ENCODE data around the gene TRAIP. TPM values are rescaled to one million over a fixed set of nuclear protein-coding genes. Genes with fewer than 3 reads are reported as not detected.
A peak's percentile ranks its signal among the peaks of the same experiment; 100 is the strongest.
"Not testable (repeated sequence)": the region's sequence is repeated elsewhere in the genome, so short reads cannot be mapped to it uniquely, and the experiment has no call there.

Gene TRAIP, protein sequence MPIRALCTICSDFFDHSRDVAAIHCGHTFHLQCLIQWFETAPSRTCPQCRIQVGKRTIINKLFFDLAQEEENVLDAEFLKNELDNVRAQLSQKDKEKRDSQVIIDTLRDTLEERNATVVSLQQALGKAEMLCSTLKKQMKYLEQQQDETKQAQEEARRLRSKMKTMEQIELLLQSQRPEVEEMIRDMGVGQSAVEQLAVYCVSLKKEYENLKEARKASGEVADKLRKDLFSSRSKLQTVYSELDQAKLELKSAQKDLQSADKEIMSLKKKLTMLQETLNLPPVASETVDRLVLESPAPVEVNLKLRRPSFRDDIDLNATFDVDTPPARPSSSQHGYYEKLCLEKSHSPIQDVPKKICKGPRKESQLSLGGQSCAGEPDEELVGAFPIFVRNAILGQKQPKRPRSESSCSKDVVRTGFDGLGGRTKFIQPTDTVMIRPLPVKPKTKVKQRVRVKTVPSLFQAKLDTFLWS
- total RNA-seq: 2.6 TPM

DNA sequence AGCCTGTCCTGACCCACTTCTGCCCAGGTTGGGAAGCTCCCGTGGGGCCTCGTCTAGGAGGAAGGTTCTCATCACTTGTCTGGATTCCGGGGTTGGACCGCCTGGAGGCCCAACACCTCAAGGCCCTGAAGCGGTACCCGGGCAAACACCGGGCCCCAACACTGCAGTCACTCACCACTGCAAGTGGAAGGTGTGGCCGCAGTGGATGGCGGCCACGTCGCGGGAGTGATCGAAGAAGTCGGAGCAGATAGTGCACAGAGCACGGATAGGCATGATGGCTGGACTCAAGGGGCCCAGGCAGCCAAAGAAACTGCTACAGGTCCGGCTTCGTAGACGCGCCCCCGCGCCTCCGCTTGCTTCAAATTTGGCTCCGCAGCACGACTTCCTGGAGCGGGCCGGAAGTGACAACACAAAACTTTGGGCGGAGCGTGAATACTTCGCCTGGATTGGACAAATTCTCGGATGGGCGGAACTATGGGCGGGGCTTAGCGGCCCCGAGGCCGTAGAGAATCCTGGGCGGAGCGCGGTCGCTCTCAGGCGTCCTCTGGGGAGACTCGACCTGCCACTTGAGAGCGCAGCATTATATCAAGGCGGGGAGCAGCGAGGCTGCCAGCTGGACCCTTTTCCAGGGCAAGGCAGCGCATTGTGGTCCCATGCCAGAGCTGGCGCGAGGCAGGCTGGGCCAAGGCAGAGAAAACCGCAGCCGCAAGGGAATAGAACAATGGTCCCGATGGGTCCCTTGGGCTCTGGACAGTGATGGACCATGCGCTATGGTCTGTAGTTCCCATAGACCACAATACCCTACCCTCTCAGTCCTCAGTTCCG lies at the start of gene TRAIP:
Gene TRAIP (minus strand): TSS at position 384 of the 825 bp plus-strand sequence. CDS start 111 bp downstream, at position 273.
- Histone ChIP-seq H3K27ac (ENCODE audit: low read depth, low read length) (peak within 1 kb of the TSS; percentile 79), H3K27me3 (ENCODE audit: control insufficient read depth in 3 of 3, insufficient read depth in 3 of 3, low read length in 3 of 3) (no peaks in the 10 kb centered on the region), H3K9me3 (ENCODE audit: control insufficient read depth in 3 of 3, low read length in 3 of 3) (no peaks in the 10 kb centered on the region), H3K9ac (ENCODE audit: low read depth in 1 of 3, low read length in 3 of 3) (peak within 1 kb of the TSS; percentile 74 to 91 (median 81)), H3K4me3 (ENCODE audit: low read length in 3 of 3) (peak within 1 kb of the TSS; percentile 68 to 93 (median 84)), H3K4me1 (ENCODE audit: control insufficient read depth in 3 of 3, insufficient read depth in 3 of 3, low read length in 3 of 3) (peaks cover 10 to 16% (median 12%) of the 10 kb centered on the region in 3 donors), H3K36me3 (ENCODE audit: control insufficient read depth in 3 of 3, insufficient read depth in 3 of 3, low read length in 3 of 3) (no peaks in the 10 kb centered on the region)

DNA sequence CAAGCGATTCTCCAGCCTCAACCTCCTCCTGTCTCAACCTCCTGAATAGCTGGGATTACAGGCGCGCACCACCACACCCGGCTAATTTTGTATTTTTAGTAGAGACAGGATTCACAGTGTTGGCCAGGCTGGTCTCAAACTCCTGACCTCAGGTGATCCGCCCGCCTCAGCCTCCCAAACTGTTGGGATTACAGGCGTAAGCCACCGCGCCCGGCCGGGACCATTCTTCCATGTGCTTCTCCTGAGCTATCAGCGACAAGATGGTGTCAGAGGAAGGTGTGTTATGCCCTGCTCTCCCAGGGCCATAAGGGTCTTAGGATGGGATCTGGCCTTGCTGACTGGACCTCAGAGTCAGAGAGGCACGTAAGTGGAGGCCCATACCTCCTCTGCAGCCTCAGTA lies 48.1 kb upstream of the TRAIP start:
- H3K27ac ChIP-seq (ENCODE audit: low read depth, low read length); H3K9me3 ChIP-seq (ENCODE audit: control insufficient read depth in 3 of 3, low read length in 3 of 3); H3K27me3 ChIP-seq (ENCODE audit: control insufficient read depth in 3 of 3, insufficient read depth in 3 of 3, low read length in 3 of 3); H3K4me3 ChIP-seq (ENCODE audit: low read length in 3 of 3); H3K9ac ChIP-seq (ENCODE audit: low read depth in 1 of 3, low read length in 3 of 3): not testable (repeated sequence)
- Histone ChIP-seq H3K36me3 (ENCODE audit: control insufficient read depth in 3 of 3, insufficient read depth in 3 of 3, low read length in 3 of 3) (peaks cover 0 to 13% (median 9%) of the 10 kb centered on the region in 3 donors), H3K4me1 (ENCODE audit: control insufficient read depth in 3 of 3, insufficient read depth in 3 of 3, low read length in 3 of 3) (peaks cover 19 to 32% (median 22%) of the 10 kb centered on the region in 3 donors)

DNA sequence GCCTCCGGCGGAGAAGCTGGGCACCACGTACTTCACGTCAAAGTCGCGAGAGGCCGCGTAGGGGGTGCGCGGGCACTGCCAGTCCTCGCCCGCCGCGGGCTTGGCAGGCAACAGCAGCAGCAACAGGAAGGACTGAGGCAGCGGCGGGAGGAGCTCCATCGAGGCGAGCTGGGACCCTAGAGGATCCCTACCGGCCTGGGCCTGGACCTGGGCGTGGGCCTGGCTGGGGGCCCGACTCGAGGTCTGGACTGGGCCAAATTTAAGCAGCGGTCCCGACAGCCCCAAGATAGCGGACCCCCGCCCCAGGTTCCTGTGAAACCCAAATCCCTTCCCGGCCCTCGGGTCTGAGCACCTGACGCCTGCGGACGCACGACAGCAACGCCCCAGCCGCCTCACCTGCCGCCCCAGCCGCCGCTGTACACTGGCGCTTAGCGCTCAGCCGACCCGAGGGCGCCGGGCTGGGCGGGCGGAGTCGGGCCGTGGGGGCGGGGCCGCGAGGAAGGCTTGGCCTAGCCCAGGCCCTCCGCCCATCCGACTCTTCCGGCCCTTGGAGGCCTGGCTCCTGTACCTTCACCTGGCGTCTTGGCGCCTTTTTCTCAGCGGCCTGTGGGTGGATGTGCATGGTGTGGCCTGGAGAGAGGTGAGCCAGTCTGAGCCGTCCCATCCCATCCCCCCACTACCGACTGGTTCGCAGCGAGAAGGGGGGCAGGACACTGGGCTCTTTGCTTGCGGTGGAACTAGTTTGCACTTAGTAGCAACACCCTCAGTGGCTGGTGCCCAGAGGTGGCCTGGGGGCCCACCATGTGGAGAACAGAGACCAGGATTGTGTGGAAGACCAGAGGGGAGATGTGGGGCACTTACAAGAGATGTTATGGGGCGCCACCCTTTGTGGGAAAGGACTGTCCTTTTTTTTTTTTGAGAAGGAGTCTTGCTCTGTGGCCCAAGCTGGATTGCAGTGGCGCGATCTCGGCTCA lies 47.4 kb upstream of the TRAIP start, which contains the start of gene MST1R:
Gene MST1R (minus strand): TSS at position 423 of the 974 bp plus-strand sequence. CDS start 264 bp downstream, at position 159.
- peak within 1 kb of the TSS; percentile 56 to 68 (median 65) for H3K4me3 ChIP-seq (ENCODE audit: low read length in 3 of 3)
- H3K27ac ChIP-seq (ENCODE audit: low read depth, low read length): no peak within 1 kb of the TSS
- peaks cover 19 to 32% (median 22%) of the 10 kb centered on the region in 3 donors for H3K4me1 ChIP-seq (ENCODE audit: control insufficient read depth in 3 of 3, insufficient read depth in 3 of 3, low read length in 3 of 3)
- no peaks in the 10 kb centered on the region for H3K9me3 ChIP-seq (ENCODE audit: control insufficient read depth in 3 of 3, low read length in 3 of 3)
- no peaks in the 10 kb centered on the region for H3K27me3 ChIP-seq (ENCODE audit: control insufficient read depth in 3 of 3, insufficient read depth in 3 of 3, low read length in 3 of 3)
- H3K36me3 ChIP-seq (ENCODE audit: control insufficient read depth in 3 of 3, insufficient read depth in 3 of 3, low read length in 3 of 3): peaks cover 0 to 8% (median 2%) of the 10 kb centered on the region in 3 donors
- H3K9ac ChIP-seq (ENCODE audit: low read depth in 1 of 3, low read length in 3 of 3): peak within 1 kb of the TSS in 2 of 3 donors; percentile 23 to 45

DNA sequence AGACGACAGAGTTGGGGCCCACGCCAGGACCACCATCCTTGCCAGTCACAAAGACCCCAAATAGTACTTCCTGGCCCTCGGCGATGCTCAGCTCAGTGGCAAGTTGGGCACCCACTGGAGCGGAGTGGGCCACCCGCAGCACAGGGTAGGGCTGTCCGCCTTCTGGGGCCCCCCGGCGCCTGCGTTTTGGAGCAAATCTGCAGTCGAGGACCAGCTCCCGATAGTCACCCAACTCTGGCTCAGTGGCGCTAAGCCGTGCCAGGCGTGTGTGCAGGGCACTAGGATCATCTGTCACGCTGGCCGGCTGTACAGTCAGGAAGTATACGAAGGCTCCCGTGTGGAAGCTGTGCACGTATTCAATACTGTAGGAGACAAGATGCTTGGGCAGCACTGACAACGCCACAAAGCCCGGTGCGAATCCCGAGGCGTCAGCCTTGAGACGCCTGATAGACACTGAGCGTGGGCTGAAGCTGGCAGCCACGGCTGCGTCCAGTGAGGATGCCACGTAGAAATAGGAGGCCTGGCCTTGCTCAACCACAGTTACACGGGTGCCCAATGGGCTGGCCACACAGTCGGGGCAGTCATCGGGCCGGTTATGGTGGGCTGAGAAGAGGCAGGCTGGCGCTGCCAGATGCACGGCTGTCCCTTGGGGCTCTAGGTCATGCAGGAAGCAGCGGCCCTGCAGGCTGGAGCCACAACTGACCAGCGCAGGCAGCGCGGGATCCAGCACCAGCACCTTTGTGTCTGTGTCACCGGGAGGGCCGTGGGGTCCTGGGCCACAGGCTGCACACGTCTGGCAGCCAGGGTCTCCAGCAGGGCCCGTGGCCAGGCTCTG lies 46.4 kb upstream of the TRAIP start:
- H3K36me3 ChIP-seq (ENCODE audit: control insufficient read depth in 3 of 3, insufficient read depth in 3 of 3, low read length in 3 of 3): no peaks in the 10 kb centered on the region
- peak overlapping the region in 2 of 3 donors; percentile 38 to 65 for H3K4me3 ChIP-seq (ENCODE audit: low read length in 3 of 3)
- H3K9me3 ChIP-seq (ENCODE audit: control insufficient read depth in 3 of 3, low read length in 3 of 3): no peaks in the 10 kb centered on the region
- peaks cover 19 to 32% (median 22%) of the 10 kb centered on the region in 3 donors for H3K4me1 ChIP-seq (ENCODE audit: control insufficient read depth in 3 of 3, insufficient read depth in 3 of 3, low read length in 3 of 3)
- H3K27ac ChIP-seq (ENCODE audit: low read depth, low read length): no peak overlapping the region
- no peaks in the 10 kb centered on the region for H3K27me3 ChIP-seq (ENCODE audit: control insufficient read depth in 3 of 3, insufficient read depth in 3 of 3, low read length in 3 of 3)
- H3K9ac ChIP-seq (ENCODE audit: low read depth in 1 of 3, low read length in 3 of 3): peak overlapping the region in 1 of 3 donors; percentile 45

DNA sequence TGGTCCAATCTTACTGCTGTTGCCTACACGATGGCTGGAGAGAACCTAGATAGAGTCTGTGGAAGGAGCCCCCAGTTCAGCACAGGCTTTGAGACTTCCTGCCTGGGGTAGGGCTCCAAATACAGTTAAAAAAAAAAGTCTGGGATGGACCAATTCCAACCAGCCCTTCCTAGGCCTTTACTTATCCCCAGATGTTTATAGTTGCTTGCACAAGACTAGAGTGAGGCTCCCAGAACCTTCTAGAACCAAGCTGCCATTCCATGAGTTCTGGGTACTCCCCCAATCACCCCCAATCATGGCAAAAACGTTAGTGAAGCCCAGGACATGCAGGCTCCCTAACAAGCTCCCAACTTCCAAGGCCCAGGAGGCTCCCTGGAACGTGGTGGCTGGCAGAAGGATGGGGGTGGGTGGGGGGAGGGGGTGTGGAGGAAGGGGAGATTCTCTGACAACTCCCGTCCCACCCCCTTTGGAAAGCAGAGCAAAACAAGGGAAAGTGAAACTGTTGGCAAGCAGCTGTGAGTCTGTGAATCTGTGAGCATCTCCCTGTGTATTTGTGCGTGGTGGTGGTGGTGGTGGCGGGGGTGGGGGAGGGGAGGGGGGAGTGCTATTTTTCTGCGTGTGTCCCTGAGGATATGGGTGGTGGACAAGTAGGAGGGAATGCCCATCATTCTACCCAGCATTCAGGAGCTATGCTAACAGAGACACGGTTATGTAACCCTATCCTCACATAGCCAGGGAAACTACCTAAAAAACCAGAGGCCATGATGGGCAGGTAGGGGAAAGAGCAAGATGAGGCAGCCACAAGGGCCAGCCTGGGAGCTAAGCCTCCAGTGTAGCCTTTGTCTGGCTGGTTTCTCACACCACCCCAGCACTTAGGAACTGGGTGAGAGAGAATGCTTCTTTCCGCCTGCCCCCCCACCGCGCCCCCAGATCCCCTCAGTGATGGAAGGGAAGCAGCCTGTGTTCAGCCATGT lies 45.3 kb upstream of the TRAIP start:
- Histone ChIP-seq H3K4me1 (ENCODE audit: control insufficient read depth in 3 of 3, insufficient read depth in 3 of 3, low read length in 3 of 3) (peaks cover 19 to 32% (median 22%) of the 10 kb centered on the region in 3 donors), H3K9me3 (ENCODE audit: control insufficient read depth in 3 of 3, low read length in 3 of 3) (no peaks in the 10 kb centered on the region), H3K36me3 (ENCODE audit: control insufficient read depth in 3 of 3, insufficient read depth in 3 of 3, low read length in 3 of 3) (no peaks in the 10 kb centered on the region), H3K27ac (ENCODE audit: low read depth, low read length) (peak overlapping the region; percentile 58), H3K4me3 (ENCODE audit: low read length in 3 of 3) (no peak overlapping the region), H3K9ac (ENCODE audit: low read depth in 1 of 3, low read length in 3 of 3) (no peak overlapping the region), H3K27me3 (ENCODE audit: control insufficient read depth in 3 of 3, insufficient read depth in 3 of 3, low read length in 3 of 3) (no peaks in the 10 kb centered on the region)

DNA sequence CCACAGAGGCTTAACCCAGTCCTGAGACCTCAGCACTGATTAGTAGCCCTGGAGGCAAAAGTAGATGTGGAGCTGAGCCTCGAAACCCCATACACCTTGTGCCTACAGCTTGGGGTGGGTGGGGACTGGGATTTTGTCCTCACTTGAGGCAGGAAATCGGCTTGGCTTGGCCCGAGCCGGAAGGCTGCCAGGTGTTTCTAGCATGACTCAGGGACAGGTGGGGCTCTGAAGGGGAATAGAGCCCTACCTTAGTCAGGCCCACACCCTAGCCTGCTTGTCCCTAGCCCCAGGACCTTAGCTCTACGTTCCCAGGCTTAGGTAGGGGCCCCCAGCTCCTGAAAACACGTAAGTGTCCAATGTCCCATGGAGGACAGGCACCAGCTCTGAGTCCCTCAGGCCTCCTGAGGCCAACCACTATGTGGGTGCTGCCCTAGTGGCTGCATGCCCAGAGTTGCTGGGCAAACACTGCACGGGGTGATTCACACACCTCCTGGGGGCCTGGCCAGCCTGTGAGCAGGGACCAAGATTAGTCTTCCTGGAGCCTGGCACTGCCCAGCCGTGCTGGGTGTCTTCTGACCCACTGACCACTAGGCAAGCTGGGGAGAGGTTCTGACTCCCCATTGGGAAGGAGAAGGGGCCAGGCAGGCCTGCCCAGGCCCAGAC lies 44.3 kb upstream of the TRAIP start:
- no peaks in the 10 kb centered on the region for H3K27me3 ChIP-seq (ENCODE audit: control insufficient read depth in 3 of 3, insufficient read depth in 3 of 3, low read length in 3 of 3)
- no peak overlapping the region for H3K4me3 ChIP-seq (ENCODE audit: low read length in 3 of 3)
- H3K9ac ChIP-seq (ENCODE audit: low read depth in 1 of 3, low read length in 3 of 3): peak overlapping the region in 1 of 3 donors; percentile 16
- H3K9me3 ChIP-seq (ENCODE audit: control insufficient read depth in 3 of 3, low read length in 3 of 3): no peaks in the 10 kb centered on the region
- H3K36me3 ChIP-seq (ENCODE audit: control insufficient read depth in 3 of 3, insufficient read depth in 3 of 3, low read length in 3 of 3): no peaks in the 10 kb centered on the region
- peak overlapping the region; percentile 58 for H3K27ac ChIP-seq (ENCODE audit: low read depth, low read length)
- H3K4me1 ChIP-seq (ENCODE audit: control insufficient read depth in 3 of 3, insufficient read depth in 3 of 3, low read length in 3 of 3): peaks cover 13 to 22% (median 14%) of the 10 kb centered on the region in 3 donors

DNA sequence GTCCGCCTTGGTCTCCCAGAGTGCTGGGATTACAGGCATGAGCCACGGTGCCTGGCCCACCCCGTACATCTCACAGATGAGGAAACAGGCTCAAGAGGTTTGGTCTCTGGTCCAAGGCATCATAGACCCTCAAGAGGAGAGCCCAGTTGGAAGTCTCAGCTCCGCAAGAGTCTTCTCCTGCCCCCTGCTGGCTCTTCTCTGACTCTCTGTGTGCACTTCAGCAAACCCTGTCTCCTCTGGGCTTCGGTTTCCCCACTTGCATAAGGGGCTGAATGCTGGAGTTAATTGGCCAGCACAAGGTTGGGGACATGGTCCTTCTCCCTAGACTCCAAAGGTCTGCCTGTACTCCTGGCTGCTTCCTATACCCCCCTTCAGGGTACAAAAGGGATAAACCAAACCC lies 43.5 kb upstream of the TRAIP start:
- Histone ChIP-seq H3K9ac (ENCODE audit: low read depth in 1 of 3, low read length in 3 of 3) (no peak overlapping the region), H3K36me3 (ENCODE audit: control insufficient read depth in 3 of 3, insufficient read depth in 3 of 3, low read length in 3 of 3) (peaks cover 0 to 2% (median 0%) of the 10 kb centered on the region in 3 donors), H3K4me1 (ENCODE audit: control insufficient read depth in 3 of 3, insufficient read depth in 3 of 3, low read length in 3 of 3) (peaks cover 13 to 19% (median 13%) of the 10 kb centered on the region in 3 donors), H3K9me3 (ENCODE audit: control insufficient read depth in 3 of 3, low read length in 3 of 3) (no peaks in the 10 kb centered on the region), H3K27ac (ENCODE audit: low read depth, low read length) (no peak overlapping the region), H3K27me3 (ENCODE audit: control insufficient read depth in 3 of 3, insufficient read depth in 3 of 3, low read length in 3 of 3) (no peaks in the 10 kb centered on the region), H3K4me3 (ENCODE audit: low read length in 3 of 3) (no peak overlapping the region)
